GM12891 (cell line): ENCODE measurements around the gene TCF7L1.

ENCODE experiments used
- DNase-seq: peaks from one replicate; pipeline ENCODE4 v3.0.0; 2011; ENCODE audit warnings: low spot score; ENCODE audit not compliant: insufficient read length
- FAIRE-seq: peaks from 2 replicates; lab custom pipeline; 2011; peaks lifted over from hg19 to GRCh38; lab: Jason Lieb, UNC
- PAX5 ChIP-seq: IDR thresholded peaks from 2 replicates; pipeline ENCODE4 v1.6.1; 2011; ENCODE audit warnings: low read length, moderate library complexity, mild to moderate bottlenecking; ENCODE audit not compliant: insufficient read depth, severe bottlenecking
- POLR2A ChIP-seq: IDR thresholded peaks from 2 replicates; pipeline ENCODE4 v1.6.1; 2011; ENCODE audit warnings: low read depth, low read length, control low read depth
- POLR2AphosphoS5 ChIP-seq: IDR thresholded peaks from 2 replicates; pipeline ENCODE4 v1.6.1; 2011; ENCODE audit warnings: low read depth, low read length, control low read depth
- POU2F2 ChIP-seq: IDR thresholded peaks from 2 replicates; pipeline ENCODE4 v1.6.1; 2011; ENCODE audit warnings: low read depth, mild to moderate bottlenecking, control low read depth, low read length, moderate library complexity
- SPI1 ChIP-seq: IDR thresholded peaks from 2 replicates; pipeline ENCODE4 v1.6.1; 2011; ENCODE audit warnings: low read depth, low read length, control low read depth
- TAF1 ChIP-seq: IDR thresholded peaks from 2 replicates; pipeline ENCODE4 v1.6.1; 2011; ENCODE audit warnings: low read depth, low read length, control low read depth

The TCF7L1 gene

GRCh38 chr2:85162746-85163301 is 29.6 kb downstream of the TCF7L1 start:
- FAIRE-seq (no peak), DNase-seq (no peak)
- TF ChIP-seq PAX5 = no peak
- TF ChIP-seq POLR2A = no peak
- no peak for TF ChIP-seq SPI1
- no peak for TF ChIP-seq POLR2AphosphoS5
- no peak for TF ChIP-seq POU2F2
- no peak for TF ChIP-seq TAF1

GRCh38 chr2:85163675-85164074 is 30.5 kb downstream of the TCF7L1 start:
- DNase-seq (no peak), FAIRE-seq (no peak)
- TF ChIP-seq POU2F2 = no peak
- no peak for TF ChIP-seq POLR2AphosphoS5
- no peak for TF ChIP-seq SPI1
- TF ChIP-seq PAX5 = no peak
- TF ChIP-seq TAF1 = no peak
- TF ChIP-seq POLR2A = no peak

GRCh38 chr2:85164145-85164569 is 31.0 kb downstream of the TCF7L1 start:
- TF ChIP-seq PAX5 (no peak), POU2F2 (no peak), TAF1 (no peak), POLR2AphosphoS5 (no peak), POLR2A (no peak), SPI1 (no peak)
- no peak for DNase-seq
- no peak for FAIRE-seq

- no peak for TF ChIP-seq TAF1
- no peak for TF ChIP-seq SPI1
- no peak for TF ChIP-seq POU2F2
- TF ChIP-seq PAX5 = no peak
- no peak for TF ChIP-seq POLR2AphosphoS5
- no peak for TF ChIP-seq POLR2A
- DNase-seq (no peak), FAIRE-seq (no peak)
Measured at GRCh38 chr2:85165088-85165690, 32.0 kb downstream of the TCF7L1 start.

GRCh38 chr2:85166021-85166420 is 32.8 kb downstream of the TCF7L1 start:
- no peak for TF ChIP-seq PAX5
- no peak for TF ChIP-seq SPI1
- TF ChIP-seq POLR2A = no peak
- no peak for TF ChIP-seq POLR2AphosphoS5
- no peak for TF ChIP-seq POU2F2
- no peak for TF ChIP-seq TAF1
- FAIRE-seq = no peak
- DNase-seq = no peak

GRCh38 chr2:85167479-85167878 is 34.3 kb downstream of the TCF7L1 start:
- TF ChIP-seq PAX5 (no peak), TAF1 (no peak), POLR2AphosphoS5 (no peak), SPI1 (no peak), POLR2A (no peak), POU2F2 (no peak)
- DNase-seq (no peak), FAIRE-seq (no peak)

GRCh38 chr2:85168942-85169341 is 35.8 kb downstream of the TCF7L1 start:
- TF ChIP-seq POU2F2 (no peak), POLR2AphosphoS5 (no peak), POLR2A (no peak), TAF1 (no peak), PAX5 (no peak), SPI1 (no peak)
- no peak for FAIRE-seq

GRCh38 chr2:85169581-85169980 is 36.4 kb downstream of the TCF7L1 start:
- no peak for TF ChIP-seq POLR2A
- TF ChIP-seq SPI1 = no peak
- TF ChIP-seq PAX5 = no peak
- no peak for TF ChIP-seq POLR2AphosphoS5
- no peak for TF ChIP-seq POU2F2
- TF ChIP-seq TAF1 = no peak
- DNase-seq = no peak
- FAIRE-seq = no peak

More at GRCh38 chr2:85168942-85169341, 35.8 kb downstream of the TCF7L1 start:
- DNase-seq = no peak

GRCh38 chr2:85170938-85171475 is 37.8 kb downstream of the TCF7L1 start:
- no peak for FAIRE-seq
- DNase-seq = no peak
- TF ChIP-seq POLR2AphosphoS5 = no peak
- TF ChIP-seq TAF1 = no peak
- no peak for TF ChIP-seq PAX5
- TF ChIP-seq POLR2A = no peak
- no peak for TF ChIP-seq SPI1
- TF ChIP-seq POU2F2 = no peak

GRCh38 chr2:85171916-85172315 is 38.7 kb downstream of the TCF7L1 start:
- TF ChIP-seq TAF1 (no peak), PAX5 (no peak)
- FAIRE-seq = no peak

GRCh38 chr2:85173909-85174308 is 40.7 kb downstream of the TCF7L1 start:
- no peak for FAIRE-seq
- DNase-seq = no peak
- TF ChIP-seq POLR2AphosphoS5 (no peak), TAF1 (no peak), POU2F2 (no peak), SPI1 (no peak), POLR2A (no peak), PAX5 (no peak)

More at GRCh38 chr2:85171916-85172315, 38.7 kb downstream of the TCF7L1 start:
- DNase-seq = no peak
